NCI-H187 treated with DMSO at 0.1 percent for 48 hours (cell line): ENCODE measurements around the gene SARNP.

Experiments used
- DNase-seq: peaks from one replicate; lab custom pipeline; 2025; lab: John Stamatoyannopoulos, UW

The SARNP gene

DNA sequence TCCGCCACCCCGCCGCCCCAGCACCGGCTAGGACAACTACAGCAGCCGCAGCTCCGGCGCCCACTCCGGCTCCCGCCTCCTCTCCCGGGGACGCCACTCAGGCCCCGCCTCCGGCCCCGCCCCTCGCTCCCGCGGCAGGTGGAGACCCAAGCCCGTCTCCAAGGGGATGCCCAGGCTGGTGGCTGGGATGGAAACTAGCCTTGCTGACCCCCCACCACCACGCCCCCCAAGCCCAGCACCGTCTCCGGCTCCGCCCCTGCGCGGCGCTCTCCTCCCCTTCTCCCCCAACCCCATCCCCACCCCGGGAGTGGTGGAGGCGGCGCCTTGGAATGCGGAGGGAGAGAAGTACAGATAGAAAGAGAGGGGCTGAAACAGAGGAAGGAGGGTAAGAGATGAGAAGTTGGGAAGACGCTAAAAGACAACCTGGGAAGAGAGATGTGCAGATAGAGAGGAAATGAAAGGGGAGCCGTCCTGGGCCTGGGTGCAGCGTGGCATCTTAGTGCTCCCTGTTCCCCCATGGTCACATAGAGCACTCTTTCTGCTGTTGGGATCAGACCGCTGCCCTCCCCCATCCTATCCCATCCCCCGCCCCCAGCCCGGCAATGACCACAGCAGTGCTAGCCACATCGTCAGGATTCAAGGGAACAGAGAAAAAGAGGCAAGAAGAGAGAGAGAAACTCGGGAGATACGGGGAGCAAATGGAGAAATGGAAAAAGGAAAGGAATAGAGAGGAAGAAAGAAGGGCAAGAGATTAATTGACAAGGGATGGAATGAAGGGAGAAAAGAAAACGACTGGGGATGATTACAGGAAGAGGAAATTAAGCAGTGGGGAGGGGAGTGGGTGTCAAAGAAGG, 109.5 kb downstream of the SARNP start, which contains the start of gene ITGA7:
TSS of gene ITGA7 (minus strand) at position 64 of the 854 bp plus-strand sequence. CDS start 222 bp downstream, outside the sequence.
- DNase-seq, result no peak
